Cardiac fibroblast (primary cell): ENCODE data around the gene DYNC1I1.

Source experiments
- DNase-seq, 2 donors: peaks; one replicate each; pipeline versions ENCODE4 v3.0.0 to v3.0.0-alpha.2; 2010; ENCODE audit warnings: low read depth in 2 of 2
- H3K4me3 ChIP-seq, 2 donors: replicated peaks in 1 of 2; 1 replicate in 1 of 2; 2 replicates in 1 of 2; pipeline ENCODE4 v1.5.1; 2011; ENCODE audit warnings: low read depth in 2 of 2, low read length in 2 of 2, mild to moderate bottlenecking in 2 of 2, moderate library complexity in 1 of 2
- CTCF ChIP-seq: IDR thresholded peaks from one replicate; pipeline ENCODE4 v1.5.1; 2011; ENCODE audit warnings: low read depth, mild to moderate bottlenecking, low read length, inconsistent platforms

The DYNC1I1 gene

GRCh38 chr7:95817866-95818640 lies 45.7 kb downstream of the DYNC1I1 start:
- no peak for TF ChIP-seq CTCF
- peak in 1 of 2 donors; percentile 49 for DNase-seq
- H3K4me3 ChIP-seq = no peak overlapping the region

GRCh38 chr7:95820778-95821177 lies 48.4 kb downstream of the DYNC1I1 start:
- DNase-seq = no peak
- no peak overlapping the region for H3K4me3 ChIP-seq
- no peak for TF ChIP-seq CTCF

- DNase-seq = no peak
- H3K4me3 ChIP-seq = no peak overlapping the region
- no peak for TF ChIP-seq CTCF
Observed at GRCh38 chr7:95822717-95823116, 50.4 kb downstream of the DYNC1I1 start.

- TF ChIP-seq CTCF = no peak
- DNase-seq = no peak
- no peak overlapping the region for H3K4me3 ChIP-seq
Observed at GRCh38 chr7:95824616-95825015, 52.3 kb downstream of the DYNC1I1 start.

- no peak for TF ChIP-seq CTCF
- no peak overlapping the region for H3K4me3 ChIP-seq
- DNase-seq = no peak
Observed at GRCh38 chr7:95828824-95829790, 56.8 kb downstream of the DYNC1I1 start.

- peak; percentile 40 for TF ChIP-seq CTCF
- no peak overlapping the region for H3K4me3 ChIP-seq
- peak; percentile 5 to 17 for DNase-seq
Observed at GRCh38 chr7:95840953-95841950, 68.9 kb downstream of the DYNC1I1 start.
